GM12878 (cell line): ENCODE results near the gene CD3G.

ENCODE experiments used
- BHLHE40 ChIP-seq, 2 experiments: fragments of 450-650 bp in 1 of 2; IDR thresholded peaks; 2 replicates each; pipeline ENCODE4 v1.6.1; 2011 to 2017; ENCODE audit warnings: low read depth in 2 of 2, borderline replicate concordance in 1 of 2, improper control_type of control experiment in 1 of 2, low read length in 1 of 2, mild to moderate bottlenecking in 1 of 2
- FOS ChIP-seq: IDR thresholded peaks from 3 replicates; pipeline ENCODE4 v1.6.1; 2011; ENCODE audit warnings: borderline replicate concordance; ENCODE audit not compliant: insufficient read length; ENCODE audit errors: extremely low read depth
- GABPA ChIP-seq: IDR thresholded peaks from 2 replicates; pipeline ENCODE4 v1.6.1; 2014; ENCODE audit warnings: antibody characterized with exemption, low read depth, mild to moderate bottlenecking, inconsistent platforms
- JUND ChIP-seq: IDR thresholded peaks from 2 replicates; pipeline ENCODE4 v1.6.1; 2012; ENCODE audit warnings: low read depth, mild to moderate bottlenecking, low read length, improper control_type of control experiment, moderate library complexity
- MYC ChIP-seq: IDR thresholded peaks from 2 replicates; pipeline ENCODE4 v1.6.1; 2011; ENCODE audit warnings: mild to moderate bottlenecking, low read length, moderate library complexity, inconsistent platforms; ENCODE audit not compliant: insufficient read depth, insufficient replicate concordance, insufficient read length, severe bottlenecking
- NRF1 ChIP-seq: conservative IDR thresholded peaks from 2 replicates; pipeline ENCODE4 v1.6.1; 2011; ENCODE audit warnings: mild to moderate bottlenecking, low read depth, low read length, improper control_type of control experiment
- SIN3A ChIP-seq: IDR thresholded peaks from 2 replicates; pipeline ENCODE4 v1.6.1; 2012; ENCODE audit warnings: low read depth, low read length, improper control_type of control experiment
- TF ChIP-seq, protein P1 (sequence below): IDR thresholded peaks from 2 replicates; pipeline ENCODE4 v1.6.1; 2011; ENCODE audit warnings: mild to moderate bottlenecking, low read depth, low read length, moderate library complexity; ENCODE audit not compliant: insufficient replicate concordance
- TF ChIP-seq, protein P2 (sequence below), 3 experiments: IDR thresholded peaks in 2 of 3; conservative IDR thresholded peaks in 1 of 3; 2 replicates each; pipeline ENCODE4 v1.5.1; 2011; ENCODE audit warnings: low read depth in 3 of 3, low read length in 3 of 3, mild to moderate bottlenecking in 3 of 3, control low read depth in 2 of 3, moderate library complexity in 2 of 3, inconsistent platforms in 1 of 3, mixed read lengths in 1 of 3; ENCODE audit not compliant: control insufficient read depth in 2 of 3, insufficient read depth in 1 of 3; ENCODE audit errors: extremely low read depth in 1 of 3
- TF ChIP-seq, protein P3 (sequence below): fragments of 450-650 bp; IDR thresholded peaks from 2 replicates; pipeline ENCODE4 v1.6.1; 2017; ENCODE audit warnings: mild to moderate bottlenecking

DNA sequence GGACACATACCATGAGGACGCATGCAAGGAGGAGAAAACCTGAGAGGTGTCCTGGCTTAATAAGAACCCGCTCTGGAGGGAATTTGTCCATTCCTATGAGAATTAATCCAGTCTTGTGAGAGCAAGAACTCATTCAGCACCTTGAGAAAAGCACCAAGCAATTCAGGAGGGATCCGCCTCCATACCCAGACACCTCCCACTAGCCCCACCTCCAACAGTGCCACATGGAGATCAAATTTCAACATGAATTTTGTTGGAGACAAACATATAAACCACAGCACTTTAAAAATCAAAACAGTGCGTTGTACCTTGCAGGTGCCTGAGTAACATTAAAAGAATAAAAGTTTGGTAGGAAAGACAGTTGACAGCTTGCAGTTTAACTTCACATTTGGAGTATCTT is 26.6 kb downstream of the CD3G start:
- TF ChIP-seq, protein P1, sequence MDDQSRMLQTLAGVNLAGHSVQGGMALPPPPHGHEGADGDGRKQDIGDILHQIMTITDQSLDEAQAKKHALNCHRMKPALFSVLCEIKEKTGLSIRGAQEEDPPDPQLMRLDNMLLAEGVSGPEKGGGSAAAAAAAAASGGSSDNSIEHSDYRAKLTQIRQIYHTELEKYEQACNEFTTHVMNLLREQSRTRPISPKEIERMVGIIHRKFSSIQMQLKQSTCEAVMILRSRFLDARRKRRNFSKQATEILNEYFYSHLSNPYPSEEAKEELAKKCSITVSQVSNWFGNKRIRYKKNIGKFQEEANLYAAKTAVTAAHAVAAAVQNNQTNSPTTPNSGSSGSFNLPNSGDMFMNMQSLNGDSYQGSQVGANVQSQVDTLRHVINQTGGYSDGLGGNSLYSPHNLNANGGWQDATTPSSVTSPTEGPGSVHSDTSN: no peak
- TF ChIP-seq, protein P2, sequence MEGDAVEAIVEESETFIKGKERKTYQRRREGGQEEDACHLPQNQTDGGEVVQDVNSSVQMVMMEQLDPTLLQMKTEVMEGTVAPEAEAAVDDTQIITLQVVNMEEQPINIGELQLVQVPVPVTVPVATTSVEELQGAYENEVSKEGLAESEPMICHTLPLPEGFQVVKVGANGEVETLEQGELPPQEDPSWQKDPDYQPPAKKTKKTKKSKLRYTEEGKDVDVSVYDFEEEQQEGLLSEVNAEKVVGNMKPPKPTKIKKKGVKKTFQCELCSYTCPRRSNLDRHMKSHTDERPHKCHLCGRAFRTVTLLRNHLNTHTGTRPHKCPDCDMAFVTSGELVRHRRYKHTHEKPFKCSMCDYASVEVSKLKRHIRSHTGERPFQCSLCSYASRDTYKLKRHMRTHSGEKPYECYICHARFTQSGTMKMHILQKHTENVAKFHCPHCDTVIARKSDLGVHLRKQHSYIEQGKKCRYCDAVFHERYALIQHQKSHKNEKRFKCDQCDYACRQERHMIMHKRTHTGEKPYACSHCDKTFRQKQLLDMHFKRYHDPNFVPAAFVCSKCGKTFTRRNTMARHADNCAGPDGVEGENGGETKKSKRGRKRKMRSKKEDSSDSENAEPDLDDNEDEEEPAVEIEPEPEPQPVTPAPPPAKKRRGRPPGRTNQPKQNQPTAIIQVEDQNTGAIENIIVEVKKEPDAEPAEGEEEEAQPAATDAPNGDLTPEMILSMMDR (IDR thresholded peaks at IDR 0.05 in 2 of 3, conservative IDR thresholded peaks at IDR 0.05 in 1 of 3; ENCODE audit: control insufficient read depth in 2 of 3, extremely low read depth in 1 of 3, insufficient read depth in 1 of 3, low read depth in 3 of 3, low read length in 3 of 3): no peak
- no peak for TF ChIP-seq MYC
- TF ChIP-seq BHLHE40 (IDR thresholded peaks at IDR 0.05; ENCODE audit: borderline replicate concordance in 1 of 2, low read depth in 2 of 2, low read length in 1 of 2): no peak
- TF ChIP-seq GABPA: no peak
- no peak for TF ChIP-seq FOS
- TF ChIP-seq JUND: no peak
- TF ChIP-seq NRF1: no peak
- TF ChIP-seq, protein P3, sequence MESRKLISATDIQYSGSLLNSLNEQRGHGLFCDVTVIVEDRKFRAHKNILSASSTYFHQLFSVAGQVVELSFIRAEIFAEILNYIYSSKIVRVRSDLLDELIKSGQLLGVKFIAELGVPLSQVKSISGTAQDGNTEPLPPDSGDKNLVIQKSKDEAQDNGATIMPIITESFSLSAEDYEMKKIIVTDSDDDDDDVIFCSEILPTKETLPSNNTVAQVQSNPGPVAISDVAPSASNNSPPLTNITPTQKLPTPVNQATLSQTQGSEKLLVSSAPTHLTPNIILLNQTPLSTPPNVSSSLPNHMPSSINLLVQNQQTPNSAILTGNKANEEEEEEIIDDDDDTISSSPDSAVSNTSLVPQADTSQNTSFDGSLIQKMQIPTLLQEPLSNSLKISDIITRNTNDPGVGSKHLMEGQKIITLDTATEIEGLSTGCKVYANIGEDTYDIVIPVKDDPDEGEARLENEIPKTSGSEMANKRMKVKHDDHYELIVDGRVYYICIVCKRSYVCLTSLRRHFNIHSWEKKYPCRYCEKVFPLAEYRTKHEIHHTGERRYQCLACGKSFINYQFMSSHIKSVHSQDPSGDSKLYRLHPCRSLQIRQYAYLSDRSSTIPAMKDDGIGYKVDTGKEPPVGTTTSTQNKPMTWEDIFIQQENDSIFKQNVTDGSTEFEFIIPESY: no peak
- no peak for TF ChIP-seq SIN3A
